GM12892 (cell line): ENCODE results near the gene ZNF14.

Source experiments
- POLR2A ChIP-seq: IDR thresholded peaks from 2 replicates; pipeline ENCODE4 v1.6.1; 2011; ENCODE audit warnings: low read depth, low read length, control low read depth
- POLR2AphosphoS5 ChIP-seq: IDR thresholded peaks from 2 replicates; pipeline ENCODE4 v1.6.1; 2011; ENCODE audit warnings: low read depth, low read length, control low read depth

DNA sequence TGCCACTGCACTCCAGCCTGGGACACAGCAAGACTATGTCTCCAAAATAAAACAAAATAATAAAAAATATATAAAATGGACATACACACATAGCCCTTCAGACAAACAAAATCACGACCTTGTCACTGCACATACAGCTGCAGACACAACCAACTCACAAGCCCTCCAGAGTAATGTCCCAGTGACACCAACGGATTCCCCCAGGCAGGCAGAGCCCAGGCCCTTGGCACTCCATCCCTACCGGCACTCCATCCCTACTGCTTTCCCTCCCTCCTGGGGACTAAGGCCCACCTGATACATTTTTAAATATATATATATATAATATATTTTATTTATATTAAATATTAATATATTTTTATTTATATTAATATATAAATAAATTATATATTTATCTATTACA is 45.8 kb downstream of the ZNF14 start:
- no peak for TF ChIP-seq POLR2AphosphoS5
- TF ChIP-seq POLR2A: no peak
